Mesendoderm (in vitro differentiated cells): ENCODE data around the gene GSE1.

Experiments
- DNase-seq: peaks from one replicate; pipeline ENCODE4 v3.0.0; 2013
- H2AK5ac ChIP-seq: 2 replicates; pipeline ENCODE4 v1.6.1; 2013; ENCODE audit warnings: low read length, inconsistent platforms
- H2BK120ac ChIP-seq: 2 replicates; pipeline ENCODE4 v1.6.1; 2013; ENCODE audit warnings: low read depth, mild to moderate bottlenecking, low read length, moderate library complexity, mixed read lengths
- H2BK15ac ChIP-seq: replicated peaks from 2 replicates; pipeline ENCODE4 v1.6.1; 2013; ENCODE audit warnings: low read depth, mild to moderate bottlenecking, moderate library complexity
- H2BK5ac ChIP-seq: 2 replicates; pipeline ENCODE4 v1.6.1; 2013; ENCODE audit warnings: low read length, inconsistent platforms
- H3K18ac ChIP-seq: 2 replicates; pipeline ENCODE4 v1.6.1; 2013; ENCODE audit warnings: mild to moderate bottlenecking, low read length, mixed read lengths
- H3K23ac ChIP-seq: one replicate; pipeline ENCODE4 v1.6.1; 2013; ENCODE audit warnings: low read length
- H3K27ac ChIP-seq: 2 replicates; pipeline ENCODE4 v1.5.1; 2013; ENCODE audit warnings: low read depth, mild to moderate bottlenecking, inconsistent platforms, low read length, moderate library complexity
- H3K27me3 ChIP-seq: 2 replicates; pipeline ENCODE4 v1.6.1; 2013; ENCODE audit warnings: low read length, control low read depth, mild to moderate bottlenecking, inconsistent platforms; ENCODE audit not compliant: insufficient read depth, poor library complexity
- H3K36me3 ChIP-seq: 2 replicates; pipeline ENCODE4 v1.6.1; 2013; ENCODE audit warnings: low read length, inconsistent platforms; ENCODE audit not compliant: control insufficient read depth, insufficient read depth
- H3K4ac ChIP-seq: one replicate; pipeline ENCODE4 v1.6.1; 2013; ENCODE audit warnings: low read depth, mild to moderate bottlenecking, low read length, moderate library complexity
- H3K4me1 ChIP-seq: 2 replicates; pipeline ENCODE4 v1.6.1; 2013; ENCODE audit warnings: low read depth, low read length, inconsistent platforms; ENCODE audit not compliant: control insufficient read depth
- H3K4me2 ChIP-seq: 2 replicates; pipeline ENCODE4 v1.6.1; 2013; ENCODE audit warnings: low read length
- H3K4me3 ChIP-seq: 2 replicates; pipeline ENCODE4 v1.5.1; 2013; ENCODE audit warnings: mild to moderate bottlenecking, low read length
- H3K56ac ChIP-seq: one replicate; pipeline ENCODE4 v1.6.1; 2013; ENCODE audit warnings: low read length
- H3K79me1 ChIP-seq: 2 replicates; pipeline ENCODE4 v1.6.1; 2013; ENCODE audit warnings: low read length, inconsistent platforms
- H3K79me2 ChIP-seq: 2 replicates; pipeline ENCODE4 v1.6.1; 2013; ENCODE audit warnings: mild to moderate bottlenecking, low read length; ENCODE audit not compliant: control insufficient read depth, insufficient read depth
- H3K9ac ChIP-seq: 2 replicates; pipeline ENCODE4 v1.6.1; 2013; ENCODE audit warnings: low read length, inconsistent platforms
- H4K5ac ChIP-seq: one replicate; pipeline ENCODE4 v1.6.1; 2013; ENCODE audit warnings: low read length
- H4K8ac ChIP-seq: one replicate; pipeline ENCODE4 v1.6.1; 2013; ENCODE audit warnings: low read depth, mild to moderate bottlenecking, control low read depth, low read length, moderate library complexity
- WGBS: extraction: QIAGEN DNeasy Blood & Tissue Kit; methylation state at CpG from one replicate; pipeline ENCODE4 v1.1.7; 2013; ENCODE audit warnings: low lambda C conversion rate, missing lambda C conversion rate; ENCODE audit not compliant: insufficient coverage; ENCODE audit errors: extremely low coverage; 5-methylcytosine and 5-hydroxymethylcytosine counted together

GSE1 gene

DNA sequence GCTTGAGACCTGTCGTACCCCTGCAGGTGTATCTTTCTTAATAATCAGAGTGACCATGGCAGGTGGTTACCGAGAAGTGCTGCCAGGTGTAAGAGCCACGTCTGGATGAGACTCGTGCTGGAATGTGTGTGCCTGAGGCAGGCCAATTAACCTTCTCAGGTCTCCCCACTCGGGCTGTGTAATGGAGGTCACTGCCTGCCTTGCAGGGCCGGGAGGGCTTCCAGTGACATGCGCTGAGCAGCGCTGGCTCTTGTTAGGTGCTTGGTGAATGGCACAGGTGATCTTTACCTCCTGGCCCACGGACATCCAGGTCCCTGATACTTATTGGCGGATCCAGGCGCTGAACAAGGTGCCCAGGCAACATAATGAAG lies 4.6 kb upstream of the GSE1 start:
- no peak overlapping the region for H3K27ac ChIP-seq
- H2BK15ac ChIP-seq = no peak overlapping the region
- peaks cover 11% of the 10 kb centered on the region for H3K79me1 ChIP-seq
- H3K4me3 ChIP-seq = no peak overlapping the region
- no peak overlapping the region for H2BK120ac ChIP-seq
- H2AK5ac ChIP-seq = peak overlapping the region; percentile 1
- H3K27me3 ChIP-seq = no peaks in the 10 kb centered on the region
- H3K9ac ChIP-seq = no peak overlapping the region
- peak overlapping the region; percentile 13 for H3K18ac ChIP-seq
- H3K23ac ChIP-seq = no peak overlapping the region
- no peak overlapping the region for H2BK5ac ChIP-seq
- peaks cover 28% of the 10 kb centered on the region for H3K4me1 ChIP-seq
- peak overlapping the region; percentile 40 for H3K56ac ChIP-seq
- no CpG with 5 or more reads among the region's 11 CpGs for WGBS
- H4K5ac ChIP-seq = no peak overlapping the region
- no peak overlapping the region for H3K4ac ChIP-seq
- no peaks in the 10 kb centered on the region for H3K36me3 ChIP-seq
- peaks cover 9% of the 10 kb centered on the region for H3K79me2 ChIP-seq
- no peak overlapping the region for H4K8ac ChIP-seq
- no peak for DNase-seq
- H3K4me2 ChIP-seq = no peak overlapping the region

DNA sequence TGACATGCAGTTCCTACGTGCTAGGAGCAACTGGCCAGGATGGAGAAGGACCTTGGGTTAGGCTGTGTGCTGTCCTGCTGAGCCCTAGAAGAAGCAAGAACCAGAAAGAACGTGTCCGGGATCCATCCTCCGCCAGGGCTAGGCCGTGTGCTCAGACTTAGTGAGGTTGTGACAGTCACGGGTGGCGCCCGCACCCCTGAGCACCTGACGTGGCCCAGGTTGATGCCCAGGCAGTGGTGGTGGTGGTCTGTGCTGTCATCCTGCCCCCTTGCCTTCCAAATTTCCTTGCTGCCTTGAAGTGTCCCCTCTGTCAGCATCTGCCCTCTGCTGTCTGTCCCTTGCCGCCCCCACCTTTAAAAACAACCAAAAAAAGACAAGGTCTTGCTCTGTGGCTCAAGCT lies 4.2 kb upstream of the GSE1 start:
- H3K9ac ChIP-seq = no peak overlapping the region
- H3K27ac ChIP-seq = no peak overlapping the region
- peak overlapping the region; percentile 1 for H2AK5ac ChIP-seq
- H2BK120ac ChIP-seq = no peak overlapping the region
- H3K4me3 ChIP-seq = no peak overlapping the region
- no CpG with 5 or more reads among the region's 10 CpGs for WGBS
- no peak overlapping the region for H3K4ac ChIP-seq
- no peak overlapping the region for H4K8ac ChIP-seq
- no peak overlapping the region for H2BK5ac ChIP-seq
- peak overlapping the region; percentile 40 for H3K56ac ChIP-seq
- no peaks in the 10 kb centered on the region for H3K27me3 ChIP-seq
- H3K4me1 ChIP-seq = peaks cover 28% of the 10 kb centered on the region
- no peak overlapping the region for H4K5ac ChIP-seq
- no peaks in the 10 kb centered on the region for H3K36me3 ChIP-seq
- H3K23ac ChIP-seq = no peak overlapping the region
- no peak overlapping the region for H2BK15ac ChIP-seq
- DNase-seq = no peak
- H3K79me2 ChIP-seq = peaks cover 9% of the 10 kb centered on the region
- no peak overlapping the region for H3K18ac ChIP-seq
- no peak overlapping the region for H3K4me2 ChIP-seq
- peaks cover 11% of the 10 kb centered on the region for H3K79me1 ChIP-seq

DNA sequence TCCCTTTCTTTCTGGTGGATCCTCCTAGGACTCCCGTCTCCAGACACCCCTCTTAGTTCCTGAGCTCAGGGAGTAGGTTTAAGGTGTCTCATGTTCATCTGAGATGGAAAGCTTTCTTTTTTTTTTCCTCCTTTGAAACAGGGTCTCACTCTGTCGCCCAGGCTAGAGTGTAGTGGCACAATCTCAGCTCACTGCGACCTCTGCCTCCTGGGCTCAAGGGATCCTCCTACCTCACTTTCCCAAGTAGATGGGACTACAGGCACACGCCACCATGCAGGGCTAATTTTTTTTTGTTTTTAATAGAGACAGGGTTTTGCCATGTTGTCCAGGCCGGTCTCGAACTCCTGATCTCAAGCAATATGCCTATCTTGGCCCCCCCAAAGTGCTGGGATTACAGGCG lies 3.6 kb upstream of the GSE1 start:
- Histone ChIP-seq H2AK5ac (no peak overlapping the region), H3K27me3 (no peaks in the 10 kb centered on the region), H3K9ac (no peak overlapping the region), H2BK120ac (no peak overlapping the region), H3K4ac (no peak overlapping the region), H3K23ac (no peak overlapping the region), H3K4me3 (no peak overlapping the region), H3K56ac (peak overlapping the region; percentile 3), H2BK5ac (no peak overlapping the region), H3K18ac (no peak overlapping the region), H2BK15ac (no peak overlapping the region), H3K27ac (no peak overlapping the region), H3K36me3 (no peaks in the 10 kb centered on the region), H3K79me1 (peaks cover 6% of the 10 kb centered on the region), H4K5ac (no peak overlapping the region), H3K4me2 (no peak overlapping the region), H3K79me2 (peaks cover 7% of the 10 kb centered on the region), H4K8ac (no peak overlapping the region), H3K4me1 (peaks cover 28% of the 10 kb centered on the region)
- no peak for DNase-seq
- no CpG with 5 or more reads among the region's 7 CpGs for WGBS

DNA sequence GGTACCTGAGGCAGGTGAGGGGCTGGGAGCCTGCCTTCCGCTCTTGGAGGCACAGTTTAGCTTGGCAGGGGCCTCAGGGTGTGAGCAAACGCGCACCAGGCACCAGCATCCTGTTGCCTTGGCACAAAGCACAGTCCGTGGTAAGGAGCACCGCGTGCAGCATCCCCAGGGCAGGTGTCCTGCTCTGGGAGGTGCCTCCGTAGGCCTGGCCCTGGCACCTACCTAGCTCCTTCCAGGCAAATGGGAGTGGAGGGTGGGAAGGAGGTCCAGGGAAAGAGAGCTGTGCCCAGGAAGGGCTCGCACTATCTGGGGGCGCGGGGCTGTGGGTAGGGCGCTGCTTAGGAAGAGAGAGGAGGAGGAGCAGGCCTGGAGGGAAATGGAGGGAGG lies 3.1 kb upstream of the GSE1 start:
- H4K8ac ChIP-seq = no peak overlapping the region
- H4K5ac ChIP-seq = no peak overlapping the region
- peaks cover 8% of the 10 kb centered on the region for H3K79me2 ChIP-seq
- peak overlapping the region; percentile 76 for H3K56ac ChIP-seq
- H3K4ac ChIP-seq = no peak overlapping the region
- peak overlapping the region; percentile 46 for H3K27ac ChIP-seq
- H3K9ac ChIP-seq = peak overlapping the region; percentile 21
- peak overlapping the region; percentile 16 for H3K4me2 ChIP-seq
- H2AK5ac ChIP-seq = no peak overlapping the region
- H3K36me3 ChIP-seq = no peaks in the 10 kb centered on the region
- H3K18ac ChIP-seq = no peak overlapping the region
- DNase-seq = no peak
- no peak overlapping the region for H3K4me3 ChIP-seq
- H2BK15ac ChIP-seq = no peak overlapping the region
- no peak overlapping the region for H2BK120ac ChIP-seq
- peaks cover 28% of the 10 kb centered on the region for H3K4me1 ChIP-seq
- peak overlapping the region; percentile 43 for H2BK5ac ChIP-seq
- no peaks in the 10 kb centered on the region for H3K27me3 ChIP-seq
- H3K79me1 ChIP-seq = peaks cover 6% of the 10 kb centered on the region
- peak overlapping the region; percentile 72 for H3K23ac ChIP-seq
- WGBS = no CpG with 5 or more reads among the region's 11 CpGs

DNA sequence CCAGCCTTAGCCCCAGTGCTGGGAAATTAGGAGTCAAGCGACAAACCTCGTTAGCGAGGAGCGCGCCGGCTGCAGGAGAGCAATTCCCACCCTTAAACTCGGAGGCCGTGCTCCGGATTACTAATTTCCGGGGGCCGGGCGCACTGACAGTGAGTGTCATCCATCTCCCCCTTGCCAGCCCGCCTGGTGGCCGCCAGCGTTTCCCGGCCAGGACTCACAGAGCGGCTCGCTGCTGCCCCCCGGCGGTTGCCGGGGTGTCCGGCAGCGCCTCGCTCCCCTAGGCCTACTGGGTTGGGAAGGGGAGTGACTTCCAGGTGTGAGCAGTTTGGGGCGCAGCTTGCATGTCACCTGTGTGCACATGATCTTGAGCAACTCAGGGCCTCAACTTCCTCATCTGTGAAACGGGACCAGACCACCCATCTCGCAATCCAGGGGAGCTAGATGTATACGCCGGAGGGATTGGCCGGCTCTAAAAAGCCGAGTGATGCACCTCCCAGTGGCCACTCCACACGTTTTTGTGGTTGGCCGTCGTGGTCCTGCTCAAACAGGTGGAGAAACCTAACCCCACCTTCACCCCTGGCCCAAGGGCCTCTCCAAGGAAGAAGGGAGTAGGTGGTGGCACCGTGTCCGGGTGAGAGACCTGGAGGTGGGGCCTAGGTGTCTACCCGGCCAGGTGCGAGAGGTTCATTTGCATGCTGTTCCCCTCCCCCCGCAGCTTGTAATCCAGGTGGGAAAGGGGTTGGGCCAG lies 2.5 kb upstream of the GSE1 start:
- peaks cover 7% of the 10 kb centered on the region for H3K79me1 ChIP-seq
- no peak overlapping the region for H3K4me3 ChIP-seq
- no CpG with 5 or more reads among the region's 39 CpGs for WGBS
- peak overlapping the region; percentile 76 for H3K56ac ChIP-seq
- H3K23ac ChIP-seq = peak overlapping the region; percentile 72
- peak; percentile 95 for DNase-seq
- H3K79me2 ChIP-seq = peaks cover 10% of the 10 kb centered on the region
- H2BK120ac ChIP-seq = no peak overlapping the region
- H3K36me3 ChIP-seq = no peaks in the 10 kb centered on the region
- no peak overlapping the region for H4K5ac ChIP-seq
- no peak overlapping the region for H3K18ac ChIP-seq
- H4K8ac ChIP-seq = no peak overlapping the region
- no peaks in the 10 kb centered on the region for H3K27me3 ChIP-seq
- peaks cover 25% of the 10 kb centered on the region for H3K4me1 ChIP-seq
- H2AK5ac ChIP-seq = no peak overlapping the region
- peak overlapping the region; percentile 53 for H3K9ac ChIP-seq
- H3K4me2 ChIP-seq = peak overlapping the region; percentile 16
- peak overlapping the region; percentile 39 for H2BK5ac ChIP-seq
- peak overlapping the region; percentile 57 for H3K27ac ChIP-seq
- no peak overlapping the region for H2BK15ac ChIP-seq
- peak overlapping the region; percentile 49 for H3K4ac ChIP-seq

DNA sequence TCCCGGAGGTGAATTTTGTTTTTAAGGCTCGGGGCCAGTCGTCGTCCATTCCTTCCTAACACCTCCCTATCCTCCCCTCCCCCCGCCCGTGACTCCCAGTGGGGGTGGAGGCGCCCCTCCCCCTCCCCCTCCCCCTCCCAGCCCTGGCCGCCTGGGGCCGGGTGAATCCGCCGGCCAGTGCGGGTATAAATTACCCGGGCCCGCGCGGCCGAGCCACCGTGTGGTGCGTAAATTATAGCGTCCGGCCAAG lies 2.0 kb upstream of the GSE1 start:
- Histone ChIP-seq H3K9ac (peak overlapping the region; percentile 78), H3K4me3 (no peak overlapping the region), H2BK15ac (no peak overlapping the region), H3K79me1 (peaks cover 9% of the 10 kb centered on the region), H2BK5ac (peak overlapping the region; percentile 55), H2AK5ac (no peak overlapping the region), H3K79me2 (peaks cover 14% of the 10 kb centered on the region), H3K36me3 (no peaks in the 10 kb centered on the region), H3K23ac (no peak overlapping the region), H3K27ac (peak overlapping the region; percentile 95), H3K4me2 (peak overlapping the region; percentile 59), H4K8ac (no peak overlapping the region), H3K27me3 (no peaks in the 10 kb centered on the region), H3K56ac (peak overlapping the region; percentile 86), H4K5ac (no peak overlapping the region), H3K18ac (peak overlapping the region; percentile 91), H3K4me1 (peaks cover 27% of the 10 kb centered on the region), H3K4ac (peak overlapping the region; percentile 57), H2BK120ac (no peak overlapping the region)
- DNase-seq = no peak
- WGBS = no CpG with 5 or more reads among the region's 21 CpGs
